CD4-positive, alpha-beta T cell (primary cell): ENCODE data around the gene MCTP1. TPM values are rescaled to one million over a fixed set of nuclear protein-coding genes. Genes with fewer than 3 reads are reported as not detected.

Experiments used
- ATAC-seq: fragments of 200-7000 bp; cut with Tn5 transposase; one replicate; pipeline ENCODE4 v1.10.0; 2022; ENCODE audit warnings: mild to moderate bottlenecking; ENCODE audit not compliant: poor library complexity
- CTCF ChIA-PET: fragments of 350-600 bp; sonication (Branson Sonifier 250); formaldehyde crosslinking; loops from one replicate; lab custom pipeline; 2021; ENCODE audit warnings: antibody characterized with exemption, inconsistent platforms; lab: Charles Lee
- POLR2A ChIA-PET: fragments of 350-600 bp; sonication (Branson Sonifier 250); formaldehyde crosslinking; loops from one replicate; lab custom pipeline; 2021; ENCODE audit warnings: antibody characterized with exemption, inconsistent platforms; lab: Charles Lee
- DNase-seq, 14 experiments: peaks; one replicate each; pipeline ENCODE4 v3.0.0-alpha.2; 2013 to 2020; ENCODE audit warnings: mixed read lengths in 2 of 14
- H3K27ac ChIP-seq, 2 donors: one replicate each; pipeline versions ENCODE4 v1.5.1 to v1.7.0; 2013; ENCODE audit warnings: low read length in 2 of 2, low read depth in 1 of 2, mild to moderate bottlenecking in 1 of 2
- H3K27me3 ChIP-seq, 2 experiments: 1 replicate in 1 of 2; 2 replicates in 1 of 2; pipeline versions ENCODE4 v1.6.1 to v1.7.0; 2013; ENCODE audit warnings: low read length in 2 of 2, control low read depth in 1 of 2, mild to moderate bottlenecking in 1 of 2, moderate library complexity in 1 of 2; ENCODE audit not compliant: insufficient read depth in 2 of 2, control insufficient read depth in 1 of 2
- H3K36me3 ChIP-seq: one replicate; pipeline ENCODE4 v1.6.1; 2013; ENCODE audit warnings: low read length, control low read depth; ENCODE audit not compliant: insufficient read depth
- H3K4me1 ChIP-seq: one replicate; pipeline ENCODE4 v1.6.1; 2013; ENCODE audit warnings: low read length, control low read depth; ENCODE audit not compliant: insufficient read depth
- H3K4me3 ChIP-seq: one replicate; pipeline ENCODE4 v1.5.1; 2013; ENCODE audit warnings: mild to moderate bottlenecking, low read length, moderate library complexity
- H3K9me3 ChIP-seq, 2 experiments: 1 replicate in 1 of 2; 2 replicates in 1 of 2; pipeline versions ENCODE4 v1.6.1 to v1.7.0; 2013; ENCODE audit warnings: low read length in 2 of 2, mild to moderate bottlenecking in 2 of 2, control low read depth in 1 of 2, moderate library complexity in 1 of 2; ENCODE audit not compliant: control insufficient read depth in 1 of 2, insufficient read depth in 1 of 2
- H3K27ac Mint-ChIP-seq: one replicate; pipeline ENCODE4 v1.8.0; 2020; ENCODE audit warnings: mixed read lengths
- H3K27me3 Mint-ChIP-seq: one replicate; pipeline ENCODE4 v1.8.0; 2021; ENCODE audit warnings: mixed read lengths
- H3K36me3 Mint-ChIP-seq: one replicate; pipeline ENCODE4 v1.8.0; 2021; ENCODE audit warnings: low read depth, mixed read lengths
- H3K4me1 Mint-ChIP-seq: one replicate; pipeline ENCODE4 v1.8.0; 2021; ENCODE audit warnings: low read depth, mixed read lengths
- H3K4me3 Mint-ChIP-seq: one replicate; pipeline ENCODE4 v1.8.0; 2020; ENCODE audit warnings: mild to moderate bottlenecking, mixed read lengths
- H3K9me3 Mint-ChIP-seq: one replicate; pipeline ENCODE4 v1.8.0; 2020; ENCODE audit warnings: mixed read lengths
- CTCF ChIP-seq: fragments of 200-600 bp; IDR thresholded peaks from one replicate; pipeline ENCODE4 v1.8.0; 2022; ENCODE audit warnings: antibody characterized with exemption, mild to moderate bottlenecking
- intact Hi-C, 2 experiments: fragments of 100-400 bp; cut with DNase I in 1 of 2; cut with micrococcal nuclease in 1 of 2; formaldehyde crosslinking; loops; one replicate each; pipeline versions ENCODE4 v1.15.1 to v1.9.0; 2023 to 2025; cut with DNase I, micrococcal nuclease
- total RNA-seq, 174 experiments: library from RNA in 2 of 174; stranded (reverse) in 2 of 174; gene quantifications; one replicate each; pipeline ENCODE4 v1.2.3 and lab custom pipeline; 2021 to 2026

MCTP1 gene
- total RNA-seq, 2 experiments from 2014 or later, result 2.1 to 2.7 TPM

GRCh38 chr5:94903726-94904125 lies 381.2 kb downstream of the MCTP1 start:
- H3K36me3 Mint-ChIP-seq, result no peaks in the 10 kb centered on the region
- no peak overlapping the region for H3K4me3 Mint-ChIP-seq

GRCh38 chr5:94901191-94901979 lies 383.5 kb downstream of the MCTP1 start:
- no peak for TF ChIP-seq CTCF
- H3K4me3 Mint-ChIP-seq, result no peak overlapping the region
- H3K27ac Mint-ChIP-seq, result no peak overlapping the region
- H3K9me3 Mint-ChIP-seq, result no peaks in the 10 kb centered on the region
- CTCF ChIA-PET, result no interaction called here
- POLR2A ChIA-PET, result no interaction called here
- Histone ChIP-seq H3K27ac (no peak overlapping the region), H3K27me3 (no peaks in the 10 kb centered on the region), H3K36me3 (no peaks in the 10 kb centered on the region), H3K9me3 (no peaks in the 10 kb centered on the region), H3K4me1 (no peaks in the 10 kb centered on the region), H3K4me3 (no peak overlapping the region)
- H3K4me1 Mint-ChIP-seq, result no peaks in the 10 kb centered on the region
- DNase-seq (no peak), ATAC-seq (no peak)
- no peaks in the 10 kb centered on the region for H3K36me3 Mint-ChIP-seq
- intact Hi-C loops, result no loop called here
- H3K27me3 Mint-ChIP-seq, result no peaks in the 10 kb centered on the region

More at GRCh38 chr5:94903726-94904125, 381.2 kb downstream of the MCTP1 start:
- Histone ChIP-seq H3K27ac (no peak overlapping the region), H3K9me3 (no peaks in the 10 kb centered on the region), H3K4me1 (no peaks in the 10 kb centered on the region), H3K4me3 (no peak overlapping the region), H3K27me3 (no peaks in the 10 kb centered on the region), H3K36me3 (no peaks in the 10 kb centered on the region)
- no peaks in the 10 kb centered on the region for H3K4me1 Mint-ChIP-seq
- no peaks in the 10 kb centered on the region for H3K27me3 Mint-ChIP-seq
- POLR2A ChIA-PET, result no interaction called here
- no peaks in the 10 kb centered on the region for H3K9me3 Mint-ChIP-seq
- intact Hi-C loops, result no loop called here
- TF ChIP-seq CTCF, result no peak
- DNase-seq, result no peak
- CTCF ChIA-PET, result no interaction called here
- no peak overlapping the region for H3K27ac Mint-ChIP-seq
- ATAC-seq, result no peak

GRCh38 chr5:94900006-94900505 lies 384.8 kb downstream of the MCTP1 start:
- ChIA-PET POLR2A (no interaction called here), CTCF (no interaction called here)
- ATAC-seq, result no peak
- Histone ChIP-seq H3K4me3 (no peak overlapping the region), H3K9me3 (no peaks in the 10 kb centered on the region), H3K36me3 (no peaks in the 10 kb centered on the region), H3K27ac (no peak overlapping the region), H3K27me3 (no peaks in the 10 kb centered on the region), H3K4me1 (no peaks in the 10 kb centered on the region)
- no peak for TF ChIP-seq CTCF
- intact Hi-C loops, result no loop called here
- no peaks in the 10 kb centered on the region for H3K4me1 Mint-ChIP-seq
- H3K27me3 Mint-ChIP-seq, result no peaks in the 10 kb centered on the region
- no peaks in the 10 kb centered on the region for H3K9me3 Mint-ChIP-seq
- H3K27ac Mint-ChIP-seq, result no peak overlapping the region
- no peak overlapping the region for H3K4me3 Mint-ChIP-seq
- no peak for DNase-seq
- no peaks in the 10 kb centered on the region for H3K36me3 Mint-ChIP-seq
